Thoracic aorta (tissue), 2 donors: ENCODE measurements around the gene HOXB6. TPM values are rescaled to one million over a fixed set of nuclear protein-coding genes. Genes with fewer than 3 reads are reported as not detected.
A peak's percentile ranks its signal among the peaks of the same experiment; 100 is the strongest.

Source experiments
- ATAC-seq: fragments of 150-250 bp; one replicate; pipeline ENCODE4 v1.8.0; 2017; ENCODE audit warnings: low read depth; ENCODE audit not compliant: insufficient number of reproducible peaks, low FRiP score
- DNase-seq: peaks from one replicate; pipeline ENCODE4 v3.0.0-alpha.2; 2020; ENCODE audit warnings: low spot score
- H3K27ac ChIP-seq, 2 donors: fragments of 200-600 bp; sonication (generic); 1 replicate in 1 of 2; 2 replicates in 1 of 2; pipeline ENCODE4 v1.5.1; 2016; ENCODE audit warnings: mild to moderate bottlenecking in 2 of 2, moderate library complexity in 2 of 2
- H3K27me3 ChIP-seq: fragments of 200-600 bp; sonication (generic); replicated peaks from 2 replicates; pipeline ENCODE4 v1.6.0; 2016; ENCODE audit warnings: mild to moderate bottlenecking; ENCODE audit not compliant: insufficient read depth
- H3K36me3 ChIP-seq: fragments of 200-600 bp; sonication (generic); one replicate; pipeline ENCODE4 v1.5.1; 2016
- H3K4me1 ChIP-seq, 2 donors: fragments of 200-600 bp; sonication (generic); 1 replicate in 1 of 2; 2 replicates in 1 of 2; pipeline versions ENCODE4 v1.5.1 to v1.6.0; 2016; ENCODE audit warnings: low read depth in 2 of 2, mild to moderate bottlenecking in 1 of 2; ENCODE audit not compliant: control insufficient read depth in 1 of 2
- H3K4me3 ChIP-seq: fragments of 200-600 bp; sonication (generic); 2 replicates; pipeline ENCODE4 v1.5.1; 2016; ENCODE audit warnings: mild to moderate bottlenecking
- H3K9me3 ChIP-seq: fragments of 200-600 bp; sonication (generic); 2 replicates; pipeline ENCODE4 v1.5.1; 2016
- CTCF ChIP-seq: fragments of 200-600 bp; sonication (generic); IDR thresholded peaks from one replicate; pipeline ENCODE4 v1.5.1; 2019; ENCODE audit warnings: antibody characterized with exemption
- total RNA-seq, 2 donors: library from RNA; depleted of rRNA; stranded (reverse); fragments of >200 nt; gene quantifications; one replicate each; pipeline versions ENCODE4 v1.1.0 to v1.2.3, GENCODE V29; 2016

The HOXB6 gene
- total RNA-seq, 2 donors from 2014 or later = 4.2 to 9.9 TPM

GRCh38 chr17:48599354-48599753, 5.4 kb downstream of the HOXB6 start:
- no peaks in the 10 kb centered on the region for H3K27me3 ChIP-seq

GRCh38 chr17:48598736-48599135, 6.0 kb downstream of the HOXB6 start:
- Histone ChIP-seq H3K4me1 (peaks cover 9 to 46% of the 10 kb centered on the region in 2 donors), H3K4me3 (no peak overlapping the region), H3K27ac (no peak overlapping the region), H3K9me3 (no peaks in the 10 kb centered on the region), H3K36me3 (peaks cover 8% of the 10 kb centered on the region), H3K27me3 (no peaks in the 10 kb centered on the region)
- DNase-seq (no peak), ATAC-seq (no peak)
- TF ChIP-seq CTCF = no peak

More at GRCh38 chr17:48599354-48599753, 5.4 kb downstream of the HOXB6 start:
- no peak for TF ChIP-seq CTCF
- DNase-seq (no peak), ATAC-seq (no peak)
- Histone ChIP-seq H3K4me1 (peaks cover 9 to 46% of the 10 kb centered on the region in 2 donors), H3K27ac (no peak overlapping the region), H3K9me3 (no peaks in the 10 kb centered on the region), H3K4me3 (no peak overlapping the region), H3K36me3 (peaks cover 8% of the 10 kb centered on the region)

DNA sequence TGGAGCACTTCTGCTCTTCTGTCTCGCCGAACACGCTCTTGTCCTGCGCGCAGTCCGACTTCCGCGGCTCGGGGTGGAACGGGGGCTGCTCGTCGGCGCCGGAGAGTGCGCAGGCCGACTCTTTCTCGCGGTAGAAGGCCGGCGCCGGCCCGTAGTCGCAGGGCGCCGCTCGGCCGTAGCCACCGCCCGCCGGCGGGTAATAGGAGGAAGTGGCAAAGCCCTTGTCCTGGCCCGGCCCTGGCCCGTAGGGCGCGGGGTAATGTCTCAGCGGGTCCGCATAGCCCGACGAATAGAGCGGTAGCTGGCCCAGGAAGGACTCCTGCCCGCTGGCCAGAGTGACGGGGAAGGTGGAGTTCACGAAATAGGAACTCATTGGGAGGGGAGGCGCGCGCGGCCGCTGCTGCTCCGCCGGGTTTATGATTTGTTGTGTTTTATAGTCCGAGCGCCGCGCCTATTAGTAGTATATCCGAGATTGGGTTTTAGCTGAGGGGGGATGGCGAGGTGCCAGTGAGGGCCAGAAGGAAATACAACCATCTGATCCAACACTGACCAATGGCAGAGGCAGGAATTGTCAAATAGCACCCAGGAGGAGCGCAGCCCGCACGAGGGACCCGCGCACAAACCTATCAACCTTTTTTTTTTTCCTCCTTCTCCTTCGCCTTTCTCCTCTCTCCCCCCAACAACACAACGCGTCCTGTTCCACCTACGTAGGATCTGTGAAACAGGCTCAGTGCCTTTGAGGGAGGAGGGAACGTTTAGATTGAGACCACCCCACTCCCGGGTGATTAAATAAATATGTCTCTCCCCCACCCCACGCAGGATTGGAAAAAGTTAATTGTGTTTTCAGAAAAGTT, 6.8 kb downstream of the HOXB6 start:
- H3K27ac ChIP-seq = peak overlapping the region in 1 of 2 donors; percentile 49
- H3K36me3 ChIP-seq = peaks cover 8% of the 10 kb centered on the region
- peak overlapping the region; percentile 84 for H3K4me3 ChIP-seq
- H3K4me1 ChIP-seq = peaks cover 9 to 45% of the 10 kb centered on the region in 2 donors
- no peaks in the 10 kb centered on the region for H3K27me3 ChIP-seq
- no peaks in the 10 kb centered on the region for H3K9me3 ChIP-seq
- DNase-seq = no peak
- peak; percentile 21 for ATAC-seq
- TF ChIP-seq CTCF = no peak

- DNase-seq (no peak), ATAC-seq (no peak)
- Histone ChIP-seq H3K9me3 (no peaks in the 10 kb centered on the region), H3K27me3 (no peaks in the 10 kb centered on the region), H3K36me3 (peaks cover 8% of the 10 kb centered on the region), H3K27ac (peak overlapping the region in 1 of 2 donors; percentile 49), H3K4me3 (peak overlapping the region; percentile 84), H3K4me1 (peaks cover 9 to 40% of the 10 kb centered on the region in 2 donors)
- no peak for TF ChIP-seq CTCF
Measured at GRCh38 chr17:48597528-48597777, 7.3 kb downstream of the HOXB6 start.

DNA sequence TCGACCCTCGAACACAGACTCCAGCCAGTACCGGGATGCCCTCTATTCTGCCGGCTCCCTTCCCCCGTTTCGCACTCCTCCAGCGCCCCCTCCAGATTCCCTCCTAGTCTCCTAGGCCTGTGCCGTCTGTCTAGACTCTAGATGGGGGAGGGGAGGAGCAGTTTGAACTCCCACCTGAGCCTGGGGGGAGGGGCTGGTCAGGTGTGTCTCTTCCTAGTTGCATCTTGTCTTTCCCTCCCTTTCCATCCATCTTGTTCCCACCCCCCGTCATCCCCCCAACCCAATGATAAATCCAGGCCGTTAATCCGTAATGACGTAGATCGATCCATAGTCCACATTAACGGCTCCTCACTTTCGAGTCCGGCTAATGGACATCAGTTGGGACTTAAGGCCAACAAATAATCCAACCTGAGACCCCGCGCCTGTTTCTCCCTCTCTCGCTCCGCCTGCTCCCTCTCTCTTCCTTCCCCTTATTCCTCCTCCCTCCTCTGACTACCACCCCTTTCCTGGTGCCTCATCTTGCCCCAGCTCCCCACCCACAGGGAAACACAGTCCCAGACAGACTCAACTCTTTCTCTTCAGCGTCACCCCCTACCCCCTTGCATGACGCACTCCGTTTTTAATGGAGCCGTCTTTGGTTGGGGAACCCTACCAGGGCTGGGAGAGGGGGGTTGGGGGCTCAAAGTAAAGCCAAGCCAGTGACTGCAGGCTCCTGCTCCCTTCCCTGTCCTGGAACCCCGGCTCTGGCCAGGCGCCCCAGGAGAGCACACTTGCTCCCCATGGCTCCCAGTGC, 7.9 kb downstream of the HOXB6 start:
- DNase-seq = no peak
- Histone ChIP-seq H3K27me3 (no peaks in the 10 kb centered on the region), H3K4me3 (peak overlapping the region; percentile 84), H3K27ac (peak overlapping the region in 1 of 2 donors; percentile 49), H3K4me1 (peaks cover 7 to 35% of the 10 kb centered on the region in 2 donors), H3K9me3 (no peaks in the 10 kb centered on the region), H3K36me3 (peaks cover 8% of the 10 kb centered on the region)
- TF ChIP-seq CTCF = no peak
- no peak for ATAC-seq
